NCI-H2171 (cell line): Measurements from ENCODE around the gene TAF15.

Experiments used
- DNase-seq: peaks from one replicate; lab custom pipeline; 2025; lab: John Stamatoyannopoulos, UW

The TAF15 gene

DNA sequence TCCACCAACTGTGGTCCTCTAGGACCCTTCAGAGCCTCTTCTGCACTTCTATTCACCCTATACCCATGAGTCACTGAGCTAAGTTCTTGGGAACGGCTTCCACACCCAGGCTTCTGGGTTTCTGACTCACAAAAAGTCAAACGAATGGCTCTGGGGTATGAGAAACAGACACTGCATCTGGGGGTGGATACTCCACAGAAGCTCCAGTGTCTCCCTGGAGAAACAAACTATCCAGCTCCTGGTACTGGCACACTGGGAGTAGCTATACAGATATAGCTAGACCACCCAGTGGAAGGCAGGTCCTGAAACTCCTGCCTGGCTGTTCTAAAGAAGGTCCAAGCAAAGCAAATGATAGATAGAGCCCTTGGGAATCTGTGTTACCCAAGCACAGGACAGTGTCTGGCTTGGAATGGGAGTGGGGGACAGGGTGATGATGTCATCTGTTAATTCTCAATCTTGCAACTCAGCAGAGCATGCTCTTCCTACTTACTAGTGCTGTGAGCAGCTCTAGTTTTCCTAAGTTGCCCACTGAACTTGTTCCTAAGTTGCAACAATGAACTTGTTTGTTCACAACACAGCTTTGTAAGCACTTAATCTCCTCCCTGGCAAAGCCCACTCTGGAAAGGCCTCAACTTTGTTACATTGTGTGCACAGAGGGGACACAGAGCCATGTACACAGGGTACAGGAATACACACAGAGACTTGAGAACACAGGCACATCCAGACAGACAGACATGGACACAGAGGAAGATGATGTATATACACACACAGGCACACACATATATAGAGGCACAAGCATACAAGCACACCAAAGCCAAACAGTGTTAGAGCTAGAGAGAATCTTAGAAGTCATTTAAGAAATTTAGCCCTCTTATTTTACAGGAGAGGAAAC, 20.6 kb upstream of the TAF15 start:
- DNase-seq, result no peak

DNA sequence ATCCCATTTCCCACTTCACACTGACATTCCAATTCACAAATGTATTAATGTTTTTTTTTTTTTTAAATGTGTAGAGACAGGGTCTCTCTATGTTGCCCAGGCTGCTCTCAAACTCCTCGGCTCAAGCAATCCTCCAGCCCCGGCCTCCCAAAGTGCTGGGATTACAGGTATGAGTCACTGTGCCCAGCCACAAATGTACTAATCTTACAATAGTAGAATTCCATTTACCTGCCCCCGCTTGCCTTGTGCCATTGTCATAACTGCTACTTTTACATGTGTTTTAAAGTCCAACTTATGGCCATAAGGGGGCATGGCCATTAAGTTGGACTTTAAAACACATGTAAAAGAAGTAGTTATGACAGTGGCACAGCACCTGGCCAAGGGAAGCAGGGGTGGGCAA, 18.4 kb upstream of the TAF15 start:
- DNase-seq, result no peak

- DNase-seq, result no peak
Measured at GRCh38 chr17:35791681-35792350, 17.5 kb upstream of the TAF15 start.

GRCh38 chr17:35793257-35793656, 16.0 kb upstream of the TAF15 start:
- DNase-seq, result no peak

DNA sequence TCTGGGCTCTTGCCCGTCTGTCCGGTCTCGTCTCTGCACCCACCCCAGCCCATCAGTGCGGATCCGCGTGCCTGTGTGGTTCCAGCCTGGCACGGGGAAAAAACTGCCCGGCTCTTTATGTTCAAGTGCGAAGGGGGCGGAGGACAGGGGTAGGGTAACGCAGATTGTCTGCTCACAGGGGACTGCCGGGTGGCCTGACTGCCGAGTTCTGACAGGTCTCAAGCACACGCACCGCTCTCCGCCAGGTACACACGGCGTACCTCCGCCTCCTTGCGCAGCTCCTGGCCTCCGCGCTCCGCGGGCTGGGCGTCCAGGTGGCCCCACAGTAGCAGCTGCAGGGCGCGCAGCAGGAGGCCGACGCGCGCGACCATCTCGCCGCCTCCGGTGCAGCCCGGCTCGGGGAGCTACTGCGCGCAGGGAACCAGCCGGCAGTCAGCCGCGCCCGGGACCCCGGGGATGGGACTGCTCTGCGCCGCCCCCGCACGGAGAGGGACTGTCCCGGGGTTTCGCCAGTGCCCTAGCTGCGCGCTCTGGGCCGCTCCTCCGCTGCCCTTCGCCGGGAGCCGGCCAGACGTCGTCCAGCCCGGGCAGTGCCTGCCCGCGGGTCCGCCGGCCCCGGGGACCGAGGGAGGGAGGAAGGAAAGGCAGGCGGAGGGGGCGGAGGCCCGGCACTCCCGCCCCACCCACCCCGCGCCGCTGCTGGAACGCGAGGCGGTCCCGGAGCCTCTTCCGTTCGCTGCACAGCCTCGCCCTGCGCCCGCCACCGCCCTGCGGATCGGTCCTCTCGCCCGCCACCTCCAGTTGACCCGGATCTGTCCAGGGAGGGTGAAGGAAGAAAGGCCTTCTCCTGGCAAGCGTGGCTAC, 14.0 kb upstream of the TAF15 start, which contains the start of gene MMP28:
TSS of gene MMP28 (minus strand) at position 635 of the 864 bp plus-strand sequence. CDS start at position 371, 264 bp downstream.
- DNase-seq, result peak; percentile 56

- no peak for DNase-seq
Measured at GRCh38 chr17:35795871-35796265, 13.4 kb upstream of the TAF15 start.

GRCh38 chr17:35796942-35797341, 12.3 kb upstream of the TAF15 start:
- no peak for DNase-seq

GRCh38 chr17:35797370-35797769, 11.9 kb upstream of the TAF15 start:
- DNase-seq, result no peak

- DNase-seq, result no peak
Measured at GRCh38 chr17:35797918-35798317, 11.4 kb upstream of the TAF15 start.

GRCh38 chr17:35799942-35800341, 9.3 kb upstream of the TAF15 start:
- DNase-seq, result no peak

DNA sequence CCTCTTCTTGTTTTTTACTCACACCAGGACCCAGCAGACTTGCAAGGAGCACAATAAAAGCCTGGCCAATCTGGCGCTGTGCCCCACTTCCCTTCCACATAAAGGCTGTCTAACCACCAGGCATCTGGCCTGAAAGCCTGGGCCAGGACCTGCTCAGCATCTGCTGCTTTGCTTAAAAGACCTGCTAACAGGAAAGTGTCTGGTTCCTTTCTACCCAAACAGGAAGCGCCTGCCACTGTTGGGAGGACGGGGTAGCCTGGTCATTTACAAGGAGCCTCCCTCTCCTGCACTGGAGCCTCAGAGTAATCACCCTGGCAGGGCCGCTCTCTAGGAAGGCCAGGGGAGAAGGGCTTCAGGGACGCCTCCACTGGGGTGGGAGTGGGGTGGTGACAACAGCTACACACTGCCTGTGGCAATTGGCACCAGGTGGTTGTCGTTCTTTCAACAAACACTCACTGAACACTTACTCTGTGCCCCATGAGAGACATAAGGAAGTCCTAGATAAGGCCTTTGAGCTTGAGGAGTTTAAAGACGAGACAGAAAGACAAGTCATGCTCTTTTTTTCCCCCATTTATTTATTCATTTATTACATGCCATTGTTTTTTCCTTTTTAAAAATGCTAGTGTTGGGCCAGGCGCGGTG, 7.6 kb upstream of the TAF15 start:
- peak; percentile 59 for DNase-seq

DNA sequence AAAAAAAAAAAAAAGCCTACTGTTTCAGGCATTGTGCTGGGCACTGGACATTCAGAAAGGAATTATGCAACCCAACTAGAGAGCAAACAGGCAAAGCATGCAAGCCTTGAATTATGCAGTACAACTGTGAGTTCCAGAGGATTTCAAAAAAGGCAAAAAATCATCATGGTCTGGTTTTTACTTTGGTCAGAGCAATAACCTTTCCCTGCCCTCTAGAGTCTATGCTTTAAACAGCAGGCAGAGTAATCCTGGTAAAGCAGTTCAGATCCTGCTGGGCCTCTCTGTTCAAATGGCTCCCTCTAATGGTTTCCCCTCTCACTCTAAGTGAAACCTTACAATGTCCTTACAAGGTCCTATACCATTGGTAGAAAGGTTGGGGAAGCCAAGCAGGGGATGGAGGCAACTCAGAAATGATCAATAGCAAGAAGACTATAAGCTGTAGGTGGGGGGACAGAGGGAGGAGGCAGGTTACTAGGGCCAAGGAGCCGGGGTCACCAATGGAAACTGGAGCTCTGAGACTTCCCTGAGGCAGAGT, 4.6 kb upstream of the TAF15 start:
- peak; percentile 49 for DNase-seq

GRCh38 chr17:35807371-35808144, 1.7 kb upstream of the TAF15 start:
- DNase-seq, result no peak

DNA sequence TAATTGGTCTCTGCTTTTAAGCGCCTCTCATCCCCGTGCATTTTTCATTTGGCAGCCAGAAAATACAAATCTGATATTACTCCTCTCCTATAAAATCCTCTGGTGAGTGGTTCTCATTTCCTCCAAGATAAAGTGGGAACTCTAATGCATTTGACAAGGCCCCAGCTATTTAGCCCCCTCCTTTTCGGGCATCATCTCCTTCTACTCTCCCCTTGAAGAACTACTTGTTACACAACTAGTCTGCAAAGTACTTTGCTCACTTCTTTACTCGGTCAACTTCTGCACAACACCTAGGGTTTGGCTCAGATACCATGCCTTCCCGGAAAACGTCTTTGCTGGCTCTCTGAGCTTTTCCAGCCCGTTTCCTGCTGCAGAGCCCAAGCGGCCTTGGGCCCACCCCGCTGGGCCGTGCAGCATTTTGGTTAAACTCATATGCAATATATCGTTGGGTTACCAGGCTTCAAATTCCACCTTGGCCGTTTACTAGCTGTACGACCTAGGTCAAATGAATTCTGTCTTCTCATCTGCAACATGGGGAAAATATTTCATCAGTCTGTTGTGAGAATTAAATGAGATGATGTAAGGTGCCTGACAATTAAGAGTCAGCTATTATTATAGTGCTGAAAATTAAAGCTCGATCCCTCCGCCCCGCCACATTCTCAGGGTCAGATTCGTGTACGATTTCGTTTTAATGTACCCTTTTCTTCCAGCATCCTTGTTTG, 883 bp upstream of the TAF15 start:
- no peak for DNase-seq

GRCh38 chr17:35809855-35810461, 674 bp downstream of the TAF15 start:
- no peak for DNase-seq

DNA sequence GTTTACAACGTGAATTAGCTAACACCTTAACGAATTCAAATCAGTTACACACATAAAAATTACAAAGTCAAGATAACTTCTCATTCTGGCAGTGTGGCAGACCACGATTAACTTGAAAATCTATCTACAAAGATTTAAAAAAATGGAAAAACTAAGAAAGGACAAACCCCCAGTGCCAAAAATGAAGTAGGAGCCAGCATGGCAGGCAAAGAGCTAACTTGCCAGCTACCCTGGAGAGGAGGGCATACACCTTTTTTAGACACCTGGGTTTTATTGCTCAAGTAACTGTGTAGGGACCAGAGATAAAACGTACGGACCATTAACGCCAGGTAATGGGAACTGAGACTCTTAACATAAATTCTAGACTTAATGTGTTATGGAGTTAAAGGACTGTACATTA, 2.5 kb downstream of the TAF15 start:
- no peak for DNase-seq

DNA sequence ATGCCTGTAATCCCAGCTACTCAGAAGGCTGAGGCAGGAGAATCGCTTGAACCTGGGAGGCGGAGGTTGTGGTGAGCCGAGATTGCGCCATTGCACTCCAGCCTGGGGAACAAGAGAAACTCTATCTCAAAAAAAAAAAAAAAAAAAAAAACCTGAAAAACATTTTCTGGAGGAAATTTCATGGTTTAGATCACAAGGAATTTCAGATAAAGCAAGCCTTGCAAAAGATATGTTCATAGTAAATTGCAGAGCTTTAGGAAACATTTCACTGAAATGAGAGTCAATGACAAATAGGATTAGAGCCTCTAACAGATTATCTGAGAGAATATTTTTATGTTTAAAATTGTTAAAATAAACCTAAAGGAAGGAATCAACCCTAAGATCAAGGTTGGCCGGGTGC, 3.2 kb downstream of the TAF15 start:
- no peak for DNase-seq

DNA sequence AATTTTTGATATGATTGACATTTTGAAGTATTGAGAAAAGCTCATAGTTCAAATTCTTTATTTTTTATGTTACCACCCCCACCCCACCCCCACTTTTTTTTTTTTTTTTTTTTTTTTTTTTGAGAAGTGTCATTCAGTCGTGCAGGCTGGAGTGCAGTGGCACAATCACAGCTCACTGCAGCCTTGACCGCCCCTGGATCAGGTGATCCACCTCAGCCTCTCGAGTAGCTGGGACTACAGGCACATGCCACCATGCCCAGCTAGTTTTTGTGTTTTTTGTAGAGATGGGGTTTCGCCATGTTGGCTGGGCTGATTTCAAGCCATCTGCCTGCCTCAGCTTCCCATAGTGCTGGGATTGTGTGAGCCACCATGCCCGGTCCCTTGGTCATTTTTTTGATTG, 7.4 kb downstream of the TAF15 start:
- DNase-seq, result no peak

DNA sequence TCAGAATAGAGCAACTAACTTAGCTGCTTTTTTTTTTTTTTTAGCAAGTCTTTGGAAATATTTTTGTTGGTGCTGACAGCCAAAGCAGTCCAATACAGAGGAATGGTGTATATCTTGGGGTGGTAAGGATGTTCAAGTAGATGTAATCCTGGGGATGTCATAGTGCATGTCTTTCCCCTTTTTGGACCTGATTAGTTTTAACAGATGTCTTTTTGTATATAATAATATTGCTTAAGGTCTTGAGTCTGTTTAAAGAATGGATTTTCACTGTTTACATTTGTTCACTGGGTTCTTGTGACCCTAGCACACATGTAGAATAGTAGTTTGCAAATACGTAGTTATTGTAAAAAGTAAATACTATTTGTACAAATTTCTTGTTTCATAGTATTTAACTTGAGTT, 7.9 kb downstream of the TAF15 start:
- no peak for DNase-seq

GRCh38 chr17:35819455-35819854, 10.2 kb downstream of the TAF15 start:
- no peak for DNase-seq
